OCI-LY7 (cell line): ENCODE results near the gene TUBGCP6. TPM values are rescaled to one million over a fixed set of nuclear protein-coding genes. Genes with fewer than 3 reads are reported as not detected.

Experiments used
- BruUV-seq: library from RNA; stranded (reverse); fragments of 400-500 nt; replicated peaks from 2 replicates; lab custom pipeline; 2021; lab: Mats Ljungman, UMichigan
- CTCF ChIA-PET: fragments of 300-600 bp; sonication (Branson Sonifier 250); formaldehyde crosslinking; loops from one replicate; lab custom pipeline; 2022; ENCODE audit warnings: antibody characterized with exemption; ENCODE audit not compliant: unreplicated experiment; lab: Charles Lee
- POLR2A ChIA-PET: fragments of 300-600 bp; sonication (Branson Sonifier 250); formaldehyde crosslinking; loops from one replicate; lab custom pipeline; 2022; ENCODE audit warnings: antibody characterized with exemption; lab: Charles Lee
- DNase-seq: peaks from one replicate; pipeline ENCODE4 v3.0.0-alpha.2; 2015; ENCODE audit warnings: low spot score
- H2AFZ ChIP-seq: fragments of 200-600 bp; sonication (generic), shearing (Covaris generic); 2 replicates; pipeline ENCODE4 v1.6.1; 2014; ENCODE audit warnings: mild to moderate bottlenecking, antibody characterized with exemption, low read length, moderate library complexity
- H3K27ac ChIP-seq: fragments of 200-600 bp; sonication (generic); 2 replicates; pipeline ENCODE4 v1.5.1; 2014; ENCODE audit warnings: mixed run types, low read depth, mild to moderate bottlenecking, moderate library complexity, low read length, inconsistent platforms; ENCODE audit not compliant: poor library complexity, severe bottlenecking
- H3K36me3 ChIP-seq: fragments of 200-600 bp; sonication (generic); 2 replicates; pipeline ENCODE4 v1.6.1; 2014; ENCODE audit warnings: mild to moderate bottlenecking, antibody characterized with exemption, low read length, moderate library complexity, mixed read lengths; ENCODE audit not compliant: insufficient read depth
- H3K4me1 ChIP-seq: fragments of 200-600 bp; sonication (generic); 2 replicates; pipeline ENCODE4 v1.5.1; 2014; ENCODE audit warnings: mild to moderate bottlenecking, low read length; ENCODE audit not compliant: insufficient read depth, poor library complexity, severe bottlenecking
- H3K4me2 ChIP-seq: fragments of 200-600 bp; sonication (generic); 2 replicates; pipeline ENCODE4 v1.6.1; 2014; ENCODE audit warnings: mild to moderate bottlenecking, low read length
- H3K4me3 ChIP-seq: fragments of 200-600 bp; sonication (generic); 2 replicates; pipeline ENCODE4 v1.5.1; 2014; ENCODE audit warnings: mild to moderate bottlenecking, low read depth, low read length; ENCODE audit not compliant: poor library complexity, severe bottlenecking
- H3K79me2 ChIP-seq: fragments of 200-600 bp; sonication (generic); 2 replicates; pipeline ENCODE4 v1.6.1; 2016; ENCODE audit warnings: low read depth, mild to moderate bottlenecking, low read length, moderate library complexity, mixed read lengths; ENCODE audit not compliant: insufficient read depth
- H3K9me2 ChIP-seq: fragments of 200-600 bp; sonication (generic); 2 replicates; pipeline ENCODE4 v1.6.1; 2016; ENCODE audit warnings: mild to moderate bottlenecking, low read length, mixed read lengths; ENCODE audit not compliant: insufficient read depth
- H3K9me3 ChIP-seq: fragments of 200-600 bp; sonication (generic); 2 replicates; pipeline ENCODE4 v1.6.1; 2014; ENCODE audit warnings: mild to moderate bottlenecking, mixed run types, low read length, mixed read lengths
- H4K20me1 ChIP-seq: fragments of 200-600 bp; sonication (generic); 2 replicates; pipeline ENCODE4 v1.6.1; 2014; ENCODE audit warnings: mild to moderate bottlenecking, antibody characterized with exemption, low read length, moderate library complexity, mixed read lengths; ENCODE audit not compliant: insufficient read depth
- CTCF ChIP-seq: fragments of 200-600 bp; sonication (generic); conservative IDR thresholded peaks from 2 replicates; pipeline ENCODE4 v1.5.1; 2014; ENCODE audit warnings: mild to moderate bottlenecking, antibody characterized with exemption, low read length, moderate library complexity, mixed read lengths
- EZH2phosphoT487 ChIP-seq: fragments of 200-600 bp; sonication (generic); IDR thresholded peaks from 2 replicates; pipeline ENCODE4 v1.6.1; 2018; ENCODE audit warnings: low read depth, borderline replicate concordance, mild to moderate bottlenecking, mixed run types, antibody characterized with exemption, low read length, moderate library complexity, mixed read lengths
- intact Hi-C: fragments of 100-400 bp; cut with micrococcal nuclease; formaldehyde crosslinking; loops from one replicate; pipeline ENCODE4 v1.10.0; 2022; ENCODE audit not compliant: unreplicated experiment
- total RNA-seq, 2 experiments: library from RNA; depleted of rRNA in 1 of 2; stranded (reverse); fragments of >200 nt in 1 of 2; shearing (Covaris generic) in 1 of 2; gene quantifications; 2 replicates each; pipeline ENCODE4 v1.2.3, GENCODE V29; 2014 to 2022

The TUBGCP6 gene
- total RNA-seq, 2 experiments from 2014 or later: 57.7 to 63.2 TPM

DNA sequence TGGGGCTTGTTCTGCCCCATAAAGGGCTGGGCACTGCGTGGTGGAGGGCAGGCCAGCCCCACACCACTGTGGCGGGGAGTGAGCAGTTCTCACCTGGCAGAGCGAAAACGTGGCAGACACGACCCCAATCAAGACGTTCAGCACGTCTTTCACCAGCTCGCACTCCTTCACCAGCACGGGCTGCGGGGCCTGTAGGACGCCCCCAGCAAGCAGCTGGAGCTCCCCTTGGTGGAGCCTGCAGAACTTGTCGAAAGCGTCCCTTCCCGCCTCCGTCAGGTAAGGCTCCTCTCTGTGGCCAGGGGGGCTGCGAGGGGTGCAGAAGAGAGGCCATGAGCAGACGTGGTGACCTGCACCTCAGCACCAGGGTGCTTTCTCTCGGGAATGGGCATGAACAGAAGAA, 11.6 kb downstream of the TUBGCP6 start:
- POLR2A ChIA-PET: no interaction called here

GRCh38 chr22:50232481-50233151, 12.2 kb downstream of the TUBGCP6 start:
- intact Hi-C loops: no loop called here
- Histone ChIP-seq H2AFZ (no peak overlapping the region), H3K9me2 (no peaks in the 10 kb centered on the region), H3K4me2 (no peak overlapping the region), H3K4me3 (no peak overlapping the region), H3K9me3 (no peaks in the 10 kb centered on the region; the same call in 1 of the 2 replicates), H4K20me1 (no peaks in the 10 kb centered on the region), H3K79me2 (peaks cover 21% of the 10 kb centered on the region; the same call in 1 of the 2 replicates), H3K36me3 (peaks cover 48% of the 10 kb centered on the region), H3K27ac (no peak overlapping the region), H3K4me1 (peaks cover 4% of the 10 kb centered on the region)
- POLR2A ChIA-PET: no interaction called here
- DNase-seq: no peak
- CTCF ChIA-PET: no interaction called here
- BruUV-seq: no TSS peak
- TF ChIP-seq EZH2phosphoT487 (no peak), CTCF (no peak)

More for the DNA sequence above, 11.6 kb downstream of the TUBGCP6 start:
- no peak for TF ChIP-seq EZH2phosphoT487
- intact Hi-C loops: no loop called here
- no TSS peak for BruUV-seq
- no peaks in the 10 kb centered on the region; the same call in 1 of the 2 replicates for H3K9me3 ChIP-seq
- peaks cover 21% of the 10 kb centered on the region; the same call in 1 of the 2 replicates for H3K79me2 ChIP-seq
- no peak overlapping the region for H2AFZ ChIP-seq
- no peaks in the 10 kb centered on the region for H3K9me2 ChIP-seq
- H3K36me3 ChIP-seq: peaks cover 48% of the 10 kb centered on the region
- H3K27ac ChIP-seq: no peak overlapping the region
- peaks cover 4% of the 10 kb centered on the region for H3K4me1 ChIP-seq
- CTCF ChIA-PET: no interaction called here
- no peak for DNase-seq
- no peak overlapping the region for H3K4me3 ChIP-seq
- no peak overlapping the region for H3K4me2 ChIP-seq
- H4K20me1 ChIP-seq: no peaks in the 10 kb centered on the region

DNA sequence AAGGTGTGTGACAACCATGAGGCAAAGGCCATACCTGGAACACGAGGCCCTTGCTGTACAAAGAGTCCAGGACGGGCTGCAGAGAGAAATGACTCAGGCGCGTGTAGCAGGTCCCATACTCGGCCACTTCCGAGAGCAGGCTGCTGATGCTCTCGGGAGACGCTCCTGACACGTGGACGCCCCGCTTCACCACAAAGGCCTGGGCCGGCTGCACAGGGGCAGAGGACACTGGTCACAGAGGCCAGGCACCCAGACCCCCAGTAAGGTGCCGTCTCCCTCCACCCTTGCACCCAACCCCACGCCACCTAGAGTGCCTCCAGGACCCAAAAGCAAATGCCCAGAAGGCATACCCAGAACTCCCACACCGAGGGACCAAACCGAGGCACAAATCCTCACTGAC, 15.5 kb downstream of the TUBGCP6 start:
- peaks cover 42% of the 10 kb centered on the region; the same call in 1 of the 2 replicates for H3K36me3 ChIP-seq
- peaks cover 5% of the 10 kb centered on the region; the same call in 1 of the 2 replicates for H3K79me2 ChIP-seq
- intact Hi-C loops: no loop called here
- H3K4me3 ChIP-seq: no peak overlapping the region
- ChIA-PET POLR2A (no interaction called here), CTCF (no interaction called here)
- DNase-seq: no peak
- no peaks in the 10 kb centered on the region for H3K9me3 ChIP-seq
- H3K4me1 ChIP-seq: no peaks in the 10 kb centered on the region
- H3K4me2 ChIP-seq: no peak overlapping the region
- H2AFZ ChIP-seq: no peak overlapping the region
- TF ChIP-seq CTCF (no peak), EZH2phosphoT487 (no peak)
- H3K9me2 ChIP-seq: no peaks in the 10 kb centered on the region
- H4K20me1 ChIP-seq: no peaks in the 10 kb centered on the region
- no peak overlapping the region for H3K27ac ChIP-seq
- BruUV-seq: no TSS peak
